ENCODE results near the gene CAMK1D. TPM values are rescaled to one million over a fixed set of nuclear protein-coding genes. Genes with fewer than 3 reads are reported as not detected.

Gene CAMK1D
- total and polyA plus RNA-seq, 2 donors (not counting 3 experiments of a cell fraction or from before 2014, with no cell fraction given) = 0.37 to 4.2 TPM

DNA sequence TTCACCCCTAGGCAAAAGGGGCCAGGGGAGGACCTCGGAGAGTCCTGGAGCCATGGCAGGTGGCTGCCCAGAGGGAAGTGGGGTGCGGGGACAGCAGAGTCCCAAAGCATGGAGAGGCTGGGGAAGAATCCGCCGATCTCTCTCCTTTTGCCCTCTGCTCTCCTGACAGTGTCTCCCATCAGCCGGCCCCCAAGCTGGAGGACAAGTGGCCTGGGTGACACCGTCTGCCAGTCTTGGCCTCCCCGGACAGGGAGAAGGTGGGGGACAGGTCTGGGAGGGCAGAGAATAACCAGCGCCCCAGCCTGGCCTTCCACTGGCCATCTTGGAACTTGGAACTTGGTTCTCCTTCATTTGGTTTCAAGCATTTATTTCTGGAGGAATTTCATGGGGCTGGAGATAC, 77.9 kb downstream of the CAMK1D start:
- H2AFZ ChIP-seq (ENCODE audit: low read depth, low read length) = no peak overlapping the region
- H3K27me3 ChIP-seq (ENCODE audit: control insufficient read depth in 2 of 2, insufficient read depth in 2 of 2, low read length in 2 of 2) = no peaks in the 10 kb centered on the region
- TF ChIP-seq POLR2AphosphoS5 (IDR thresholded peaks at IDR 0.05; ENCODE audit: insufficient read depth, low read depth, low read length) (no peak), MYC (IDR thresholded peaks at IDR 0.05; ENCODE audit: low read depth, low read length) (no peak), JUN (IDR thresholded peaks at IDR 0.05; ENCODE audit: borderline replicate concordance, insufficient read depth, insufficient read length, low read depth) (no peak), FOS (IDR thresholded peaks at IDR 0.05; ENCODE audit: borderline replicate concordance, insufficient read depth, low read length) (no peak), EZH2 (IDR thresholded peaks at IDR 0.05; ENCODE audit: borderline replicate concordance, low read depth, low read length, severe bottlenecking) (no peak), POLR2A (IDR thresholded peaks at IDR 0.05; ENCODE audit: low read depth, low read length) (no peak), GATA2 (IDR thresholded peaks at IDR 0.05; ENCODE audit: insufficient read depth, insufficient read length, low read depth, low read length) (no peak)
- TF ChIP-seq, protein P1, sequence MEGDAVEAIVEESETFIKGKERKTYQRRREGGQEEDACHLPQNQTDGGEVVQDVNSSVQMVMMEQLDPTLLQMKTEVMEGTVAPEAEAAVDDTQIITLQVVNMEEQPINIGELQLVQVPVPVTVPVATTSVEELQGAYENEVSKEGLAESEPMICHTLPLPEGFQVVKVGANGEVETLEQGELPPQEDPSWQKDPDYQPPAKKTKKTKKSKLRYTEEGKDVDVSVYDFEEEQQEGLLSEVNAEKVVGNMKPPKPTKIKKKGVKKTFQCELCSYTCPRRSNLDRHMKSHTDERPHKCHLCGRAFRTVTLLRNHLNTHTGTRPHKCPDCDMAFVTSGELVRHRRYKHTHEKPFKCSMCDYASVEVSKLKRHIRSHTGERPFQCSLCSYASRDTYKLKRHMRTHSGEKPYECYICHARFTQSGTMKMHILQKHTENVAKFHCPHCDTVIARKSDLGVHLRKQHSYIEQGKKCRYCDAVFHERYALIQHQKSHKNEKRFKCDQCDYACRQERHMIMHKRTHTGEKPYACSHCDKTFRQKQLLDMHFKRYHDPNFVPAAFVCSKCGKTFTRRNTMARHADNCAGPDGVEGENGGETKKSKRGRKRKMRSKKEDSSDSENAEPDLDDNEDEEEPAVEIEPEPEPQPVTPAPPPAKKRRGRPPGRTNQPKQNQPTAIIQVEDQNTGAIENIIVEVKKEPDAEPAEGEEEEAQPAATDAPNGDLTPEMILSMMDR (IDR thresholded peaks at IDR 0.05; ENCODE audit: extremely low read depth in 1 of 2, insufficient read depth in 1 of 2, low read depth in 1 of 2, low read length in 2 of 2) = no peak
- TF ChIP-seq, protein P2, sequence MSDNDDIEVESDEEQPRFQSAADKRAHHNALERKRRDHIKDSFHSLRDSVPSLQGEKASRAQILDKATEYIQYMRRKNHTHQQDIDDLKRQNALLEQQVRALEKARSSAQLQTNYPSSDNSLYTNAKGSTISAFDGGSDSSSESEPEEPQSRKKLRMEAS (IDR thresholded peaks at IDR 0.05; ENCODE audit: insufficient read depth, insufficient read length) = no peak
- no peaks in the 10 kb centered on the region for H3K9me1 ChIP-seq (replicated peaks; ENCODE audit: control insufficient read depth, extremely low read depth, insufficient read depth, low read length)
- H3K4me3 ChIP-seq (replicated peaks in 1 of 3; ENCODE audit: insufficient read depth in 1 of 3, low read depth in 1 of 3, low read length in 3 of 3) = no peak overlapping the region
- no peak overlapping the region for H3K9ac ChIP-seq (replicated peaks; ENCODE audit: extremely low read depth, insufficient read depth, low read length)
- BruUV-seq (replicated peaks) = no TSS peak
- FAIRE-seq (no peak), DNase-seq (ENCODE audit: low read depth, low spot score) (no peak)
- no peaks in the 10 kb centered on the region for H3K4me1 ChIP-seq (ENCODE audit: control insufficient read depth, extremely low read depth, insufficient read depth, low read length)
- ChIA-PET CTCF (no interaction called here), POLR2A (no interaction called here)
- no peaks in the 10 kb centered on the region for H4K20me1 ChIP-seq (replicated peaks; ENCODE audit: control insufficient read depth, extremely low read depth, insufficient read depth, low read length)
- intact Hi-C loops (cut with micrococcal nuclease) (no loop called here), dilution Hi-C loops (cut with MboI; ENCODE audit: extremely low pct_ligation_motif_present, low sequenced_read_pairs) (no loop called here)
- no peaks in the 10 kb centered on the region for H3K79me2 ChIP-seq (ENCODE audit: control insufficient read depth, insufficient read depth, low read length)
- H3K4me2 ChIP-seq (ENCODE audit: insufficient read depth, low read length) = no peak overlapping the region
- no peaks in the 10 kb centered on the region for H3K9me3 ChIP-seq (replicated peaks; ENCODE audit: control insufficient read depth, insufficient read depth, low read length)
- no peak overlapping the region for H3K27ac ChIP-seq (ENCODE audit: insufficient read depth, low read depth, low read length)
- no peaks in the 10 kb centered on the region for H3K36me3 ChIP-seq (ENCODE audit: control insufficient read depth in 2 of 2, extremely low read depth in 1 of 2, insufficient read depth in 2 of 2, low read length in 2 of 2)

All from endothelial cell of umbilical vein (primary cell).